GM12878 (cell line): ENCODE data around the gene SLCO3A1. TPM values are rescaled to one million over a fixed set of nuclear protein-coding genes. Genes with fewer than 3 reads are reported as not detected.
A peak's percentile ranks its signal among the peaks of the same experiment; 100 is the strongest.

ENCODE experiments used
- ATAC-seq: fragments of 200-7000 bp; cut with Tn5 transposase; 3 replicates; pipeline ENCODE4 v1.9.1; 2020; ENCODE audit warnings: mild to moderate bottlenecking, moderate library complexity
- BruUV-seq: library from RNA; stranded (reverse); fragments of 400-500 nt; replicated peaks from 2 replicates; lab custom pipeline; 2021; lab: Mats Ljungman, UMichigan
- CTCF ChIA-PET: fragments of 300-600 bp; sonication (Branson Sonifier 250); formaldehyde crosslinking; extraction: SDS; loops from one replicate; lab custom pipeline; 2021; ENCODE audit warnings: inconsistent platforms; lab: Yijun Ruan, JAX
- POLR2A ChIA-PET: fragments of 350-600 bp; formaldehyde crosslinking; extraction: SDS; loops from one replicate; lab custom pipeline; 2021; ENCODE audit warnings: inconsistent platforms; lab: Charles Lee
- RAD21 ChIA-PET: fragments of 300-600 bp; sonication (Branson Sonifier 250); formaldehyde crosslinking; loops from one replicate; lab custom pipeline; 2023; ENCODE audit warnings: antibody characterized with exemption; ENCODE audit not compliant: unreplicated experiment; lab: Charles Lee
- SMC1A ChIA-PET: fragments of 300-600 bp; sonication (Branson Sonifier 250); formaldehyde crosslinking; loops from one replicate; lab custom pipeline; 2023; ENCODE audit not compliant: unreplicated experiment, uncharacterized antibody; lab: Charles Lee
- DNase-seq: peaks from one replicate; pipeline ENCODE4 v3.0.0-alpha.2; 2011; ENCODE audit warnings: low read depth, low spot score
- FAIRE-seq: peaks from 3 replicates; lab custom pipeline; 2011; peaks lifted over from hg19 to GRCh38; lab: Jason Lieb, UNC
- H2AFZ ChIP-seq: 2 replicates; pipeline ENCODE4 v1.6.0; 2011; ENCODE audit warnings: low read depth, low read length, control low read depth; ENCODE audit not compliant: control insufficient read depth
- H3K27ac ChIP-seq: 2 replicates; pipeline ENCODE4 v1.5.1; 2011; ENCODE audit warnings: control low read depth; ENCODE audit not compliant: control insufficient read depth, insufficient read depth
- H3K27me3 ChIP-seq, 2 experiments: replicated peaks in 1 of 2; 2 replicates each; pipeline versions ENCODE4 v1.6.0 to v1.6.1; 2011; ENCODE audit warnings: low read length in 1 of 2; ENCODE audit not compliant: control insufficient read depth in 2 of 2, insufficient read depth in 2 of 2
- H3K36me3 ChIP-seq, 2 experiments: 2 replicates each; pipeline ENCODE4 v1.5.1; 2011; ENCODE audit warnings: low read length in 1 of 2; ENCODE audit not compliant: control insufficient read depth in 2 of 2, insufficient read depth in 2 of 2
- H3K4me1 ChIP-seq: 2 replicates; pipeline ENCODE4 v1.6.1; 2011; ENCODE audit warnings: mild to moderate bottlenecking, low read length, moderate library complexity, mixed read lengths; ENCODE audit not compliant: control insufficient read depth, insufficient read depth
- H3K4me2 ChIP-seq: 2 replicates; pipeline ENCODE4 v1.6.0; 2011; ENCODE audit warnings: control low read depth; ENCODE audit not compliant: control insufficient read depth, insufficient read depth
- H3K4me3 ChIP-seq: fragments of 200-600 bp; sonication (generic); 2 replicates; pipeline ENCODE4 v1.5.1; 2016
- H3K79me2 ChIP-seq: 2 replicates; pipeline ENCODE4 v1.6.0; 2011; ENCODE audit warnings: low read length; ENCODE audit not compliant: control insufficient read depth, insufficient read depth
- H3K9ac ChIP-seq: 2 replicates; pipeline ENCODE4 v1.8.0; 2011; ENCODE audit warnings: low read length, control low read depth, mixed read lengths; ENCODE audit not compliant: control insufficient read depth, insufficient read depth
- H3K9me3 ChIP-seq: replicated peaks from 3 replicates; pipeline ENCODE4 v1.5.1; 2011; ENCODE audit warnings: mild to moderate bottlenecking, low read length; ENCODE audit not compliant: control insufficient read depth, insufficient read depth
- H4K20me1 ChIP-seq: 2 replicates; pipeline ENCODE4 v1.6.0; 2011; ENCODE audit not compliant: control insufficient read depth, insufficient read depth
- ATF7 ChIP-seq: fragments of 450-650 bp; IDR thresholded peaks from 2 replicates; pipeline ENCODE4 v1.6.1; 2016; ENCODE audit warnings: low read depth, mild to moderate bottlenecking
- BMI1 ChIP-seq: fragments of 450-650 bp; IDR thresholded peaks from 2 replicates; pipeline ENCODE4 v1.6.1; 2016; ENCODE audit warnings: mild to moderate bottlenecking, moderate library complexity, borderline replicate concordance
- BRCA1 ChIP-seq: IDR thresholded peaks from 2 replicates; pipeline ENCODE4 v1.6.1; 2011; ENCODE audit warnings: low read depth, low read length, improper control_type of control experiment
- CBX3 ChIP-seq: fragments of 200-600 bp; sonication (generic); IDR thresholded peaks from 2 replicates; pipeline ENCODE4 v1.6.1; 2016; ENCODE audit warnings: low read depth, borderline replicate concordance
- EP300 ChIP-seq, 2 experiments: fragments of 150-350 bp in 1 of 2; IDR thresholded peaks; 2 replicates each; pipeline ENCODE4 v1.6.1; 2011 to 2012; ENCODE audit warnings: low read depth in 2 of 2, low read length in 2 of 2, borderline replicate concordance in 1 of 2, improper control_type of control experiment in 1 of 2, inconsistent platforms in 1 of 2; ENCODE audit not compliant: control insufficient read depth in 1 of 2
- JUNB ChIP-seq: IDR thresholded peaks from 2 replicates; pipeline ENCODE4 v1.6.1; 2016; ENCODE audit warnings: antibody characterized with exemption, mild to moderate bottlenecking
- MTA2 ChIP-seq: fragments of 450-650 bp; IDR thresholded peaks from 2 replicates; pipeline ENCODE4 v1.6.1; 2016; ENCODE audit warnings: low read depth, mild to moderate bottlenecking, moderate library complexity
- NR2C1 ChIP-seq: fragments of 450-650 bp; IDR thresholded peaks from 2 replicates; pipeline ENCODE4 v1.6.1; 2017; ENCODE audit warnings: antibody characterized with exemption, mild to moderate bottlenecking, moderate library complexity
- RB1 ChIP-seq: fragments of 450-650 bp; formaldehyde crosslinking; IDR thresholded peaks from 2 replicates; pipeline ENCODE4 v1.6.1; 2017; ENCODE audit warnings: mild to moderate bottlenecking, borderline replicate concordance
- RCOR1 ChIP-seq: conservative IDR thresholded peaks from 2 replicates; pipeline ENCODE4 v1.6.1; 2012; ENCODE audit warnings: low read depth, low read length, improper control_type of control experiment
- REST ChIP-seq: IDR thresholded peaks from 2 replicates; pipeline ENCODE4 v1.6.1; 2012; ENCODE audit warnings: mild to moderate bottlenecking, low read depth, low read length
- SMAD5 ChIP-seq: IDR thresholded peaks from 2 replicates; pipeline ENCODE4 v1.6.1; 2016; ENCODE audit warnings: antibody characterized with exemption, low read depth
- SMC3 ChIP-seq: IDR thresholded peaks from 2 replicates; pipeline ENCODE4 v1.6.1; 2011; ENCODE audit warnings: low read length, improper control_type of control experiment, borderline replicate concordance
- SRF ChIP-seq, 2 experiments: IDR thresholded peaks; 2 replicates each; pipeline ENCODE4 v1.6.1; 2011; ENCODE audit warnings: low read depth in 2 of 2, low read length in 2 of 2, mild to moderate bottlenecking in 1 of 2, moderate library complexity in 1 of 2
- TCF7 ChIP-seq: IDR thresholded peaks from 2 replicates; pipeline ENCODE4 v1.6.1; 2014; ENCODE audit warnings: antibody characterized with exemption, borderline replicate concordance
- WRNIP1 ChIP-seq: IDR thresholded peaks from 2 replicates; pipeline ENCODE4 v1.6.1; 2011; ENCODE audit warnings: low read depth, low read length, improper control_type of control experiment, borderline replicate concordance
- ZBTB11 ChIP-seq: fragments of 450-650 bp; formaldehyde crosslinking; IDR thresholded peaks from 2 replicates; pipeline ENCODE4 v1.5.0; 2022; ENCODE audit warnings: mild to moderate bottlenecking, missing genetic modification characterization
- WGBS: methylation state at CpG from one replicate; pipeline ENCODE4 v1.1.6; 2016; ENCODE audit warnings: low lambda C conversion rate; ENCODE audit not compliant: insufficient replicate concordance, insufficient coverage; ENCODE audit errors: missing lambda C conversion rate; 5-methylcytosine and 5-hydroxymethylcytosine counted together
- in situ Hi-C: fragments of 300-500 bp; cut with MboI; formaldehyde crosslinking; loops from 9 replicates; pipeline ENCODE4 v1.14.3; 2018; ENCODE audit warnings: mixed read lengths
- intact Hi-C: fragments of 100-400 bp; cut with micrococcal nuclease; formaldehyde crosslinking; loops from one replicate; pipeline ENCODE4 v1.14.2; 2022; ENCODE audit not compliant: unreplicated experiment
- polyA plus RNA-seq, 11 experiments: library from polyadenylated mRNA; depleted of rRNA in 4 of 11; unstranded in 6 of 11; stranded (reverse) in 5 of 11; fragments of >200 nt; fragmentation: Nextera tagmentation in 4 of 11; fragmentation: Illumina TruSeq in 1 of 11; extraction: Ambion mirVana in 4 of 11; extraction: Trizol in 1 of 11; gene quantifications; 1 replicate in 1 of 11; 2 replicates in 10 of 11; pipeline versions ENCODE4 v1.2.1 to v1.2.3, GENCODE V29; 2011 to 2016; ENCODE audit warnings: inconsistent platforms in 2 of 11, missing spikeins in 2 of 11, low read depth in 1 of 11
- total RNA-seq, 4 experiments: library from RNA; depleted of rRNA in 3 of 4; stranded (reverse); fragments of >200 nt in 3 of 4; fragmentation: Illumina TruSeq in 1 of 4; extraction: Trizol in 1 of 4; gene quantifications; 2 replicates each; pipeline versions ENCODE4 v1.2.1 to v1.2.3, GENCODE V29; 2013 to 2021
- TF ChIP-seq, protein P1 (sequence below): IDR thresholded peaks from 2 replicates; pipeline ENCODE4 v1.6.1; 2012; ENCODE audit warnings: low read depth, low read length, improper control_type of control experiment

SLCO3A1 gene
- total and polyA plus RNA-seq, 10 of the 15 experiments (the other 5 are each of a cell fraction or from before 2014, with no cell fraction given), result 0.05 to 5.9 (median 0.31) TPM

DNA sequence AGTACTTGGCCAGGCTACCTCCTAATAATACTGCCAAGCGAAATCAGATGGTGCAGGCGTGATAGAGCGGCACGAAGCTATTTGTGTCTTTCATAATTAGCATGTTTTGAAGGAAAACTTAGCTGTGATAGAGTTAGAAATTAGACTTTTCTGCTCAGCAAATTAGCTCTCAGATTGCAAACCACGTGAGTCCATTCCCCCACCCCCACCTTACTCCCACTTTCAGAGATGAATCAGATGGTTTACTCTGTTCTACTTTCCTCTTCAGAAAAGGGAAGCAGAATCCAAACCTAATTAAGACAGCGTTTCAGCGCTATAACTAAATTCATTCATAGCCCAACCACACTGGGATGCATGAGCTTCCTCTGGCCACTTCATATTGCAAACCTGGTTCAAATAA is 214.6 kb downstream of the SLCO3A1 start:
- H3K79me2 ChIP-seq, result no peaks in the 10 kb centered on the region
- no TSS peak for BruUV-seq
- no peaks in the 10 kb centered on the region for H4K20me1 ChIP-seq
- no peak overlapping the region for H2AFZ ChIP-seq
- CTCF ChIA-PET, result interaction anchor here (0.6 to 1.5 kb wide), 6 partner anchors 9 to 361 kb away, joined by 3 to 9 read pairs (median 3); no protein-coding TSS in a partner anchor
- no peak overlapping the region for H3K4me3 ChIP-seq
- WGBS, result 8% methylated on average over 7 of the region's 7 CpGs
- POLR2A ChIA-PET, result no interaction called here
- no peak for FAIRE-seq
- peaks cover 28% of the 10 kb centered on the region for H3K4me1 ChIP-seq
- peak; percentile 55 for DNase-seq
- RAD21 ChIA-PET, result interaction anchor here (1.1 to 1.5 kb wide), 3 partner anchors 84 to 317 kb away, joined by 3 to 6 read pairs (median 3); no protein-coding TSS in a partner anchor
- SMC1A ChIA-PET, result interaction anchor here (0.7 to 1.2 kb wide), 5 partner anchors 11 to 213 kb away, joined by 3 to 5 read pairs (median 3); no protein-coding TSS in a partner anchor
- intact Hi-C loops, result loop anchor here (2.0 kb wide), 1 partner anchor 215 kb away; the partner anchor contains the start of gene SLCO3A1
- in situ Hi-C loops, result no loop called here
- no peak overlapping the region for H3K4me2 ChIP-seq
- ATAC-seq, result peak; percentile 79
- no peaks in the 10 kb centered on the region for H3K36me3 ChIP-seq
- no peak overlapping the region for H3K9ac ChIP-seq
- H3K9me3 ChIP-seq, result no peaks in the 10 kb centered on the region
- H3K27me3 ChIP-seq, result no peaks in the 10 kb centered on the region
- H3K27ac ChIP-seq, result no peak overlapping the region; the same call in 1 of the 2 replicates
- no peak for TF ChIP-seq NR2C1
- TF ChIP-seq REST, result no peak
- TF ChIP-seq BMI1, result no peak
- TF ChIP-seq MTA2, result peak; percentile 40
- TF ChIP-seq SRF (IDR thresholded peaks at IDR 0.05; ENCODE audit: low read depth in 2 of 2, low read length in 2 of 2), result no peak
- TF ChIP-seq JUNB, result no peak
- TF ChIP-seq ZBTB11 (CRISPR knock-in tag), result no peak
- no peak for TF ChIP-seq RB1
- TF ChIP-seq BRCA1, result no peak
- TF ChIP-seq CBX3, result no peak
- no peak for TF ChIP-seq ATF7
- TF ChIP-seq TCF7, result no peak
- no peak for TF ChIP-seq SMC3
- TF ChIP-seq WRNIP1, result no peak
- TF ChIP-seq SMAD5, result no peak
- 0 out of 4 replicates have a peak, but pooled peaks have one; percentile 11 to 22 for TF ChIP-seq EP300 (IDR thresholded peaks at IDR 0.05; ENCODE audit: borderline replicate concordance in 1 of 2, control insufficient read depth in 1 of 2, low read depth in 2 of 2, low read length in 2 of 2)
- TF ChIP-seq RCOR1, result no peak
- TF ChIP-seq, protein P1, sequence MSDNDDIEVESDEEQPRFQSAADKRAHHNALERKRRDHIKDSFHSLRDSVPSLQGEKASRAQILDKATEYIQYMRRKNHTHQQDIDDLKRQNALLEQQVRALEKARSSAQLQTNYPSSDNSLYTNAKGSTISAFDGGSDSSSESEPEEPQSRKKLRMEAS, result no peak
